Measurements from ENCODE around the gene HTATSF1. TPM values are rescaled to one million over a fixed set of nuclear protein-coding genes. Genes with fewer than 3 reads are reported as not detected.

Gene HTATSF1
- total and polyA plus RNA-seq, 2 donors (not counting 1 experiment from before 2014, with no cell fraction given) = 1.0 to 18.7 TPM

DNA sequence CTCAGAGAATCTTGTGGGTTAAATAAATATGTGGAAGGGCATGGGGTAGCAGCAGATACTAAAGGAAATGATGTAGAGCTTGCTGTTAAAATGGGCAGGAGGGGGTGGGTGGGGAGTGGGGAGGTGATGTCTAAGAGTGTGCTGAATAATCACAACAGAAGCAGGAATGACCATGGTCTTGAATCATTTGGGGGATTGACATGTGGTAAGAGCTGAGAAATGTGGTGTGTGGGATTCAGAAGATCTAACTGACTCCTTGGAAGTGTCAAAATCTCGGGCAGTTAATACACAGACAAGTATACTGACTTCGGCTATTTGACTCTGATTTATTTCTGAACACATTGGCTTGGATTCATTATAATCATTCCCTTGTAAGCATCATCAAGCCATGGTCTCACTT is 41.4 kb downstream of the HTATSF1 start:
- Histone ChIP-seq H3K4me2 (replicated peaks; ENCODE audit: low read depth, low read length, poor library complexity, severe bottlenecking) (no peak overlapping the region), H2AFZ (ENCODE audit: insufficient read depth, low read depth, low read length, poor library complexity, severe bottlenecking) (no peak overlapping the region), H3K9ac (ENCODE audit: low read length) (no peak overlapping the region), H3K36me3 (replicated peaks in 1 of 2; ENCODE audit: control extremely low read depth in 1 of 2, control insufficient read depth in 1 of 2, extremely low read depth in 1 of 2, insufficient read depth in 2 of 2, low read length in 1 of 2) (no peaks in the 10 kb centered on the region), H3K79me2 (ENCODE audit: control insufficient read depth, insufficient read depth, low read length) (no peaks in the 10 kb centered on the region), H4K20me1 (ENCODE audit: control insufficient read depth, insufficient read depth, low read length, poor library complexity, severe bottlenecking) (no peaks in the 10 kb centered on the region), H3K27ac (ENCODE audit: low read length in 2 of 2) (no peak overlapping the region), H3K4me1 (ENCODE audit: control insufficient read depth in 2 of 2, insufficient read depth in 2 of 2, low read length in 2 of 2) (no peaks in the 10 kb centered on the region), H3K27me3 (replicated peaks in 1 of 4; ENCODE audit: control extremely low read depth in 1 of 4, control insufficient read depth in 3 of 4, insufficient read depth in 4 of 4, low read length in 3 of 4) (no peaks in the 10 kb centered on the region), H3K4me3 (ENCODE audit: control extremely low read depth in 1 of 5, extremely low read depth in 1 of 5, insufficient read depth in 1 of 5, low read depth in 2 of 5, low read length in 4 of 5) (no peak overlapping the region), H3K9me3 (ENCODE audit: control extremely low read depth in 1 of 3, control insufficient read depth in 2 of 3, insufficient read depth in 1 of 3, low read length in 2 of 3) (no peaks in the 10 kb centered on the region)
- no peaks in the 10 kb centered on the region for H3K9me3 Mint-ChIP-seq (ENCODE audit: insufficient read depth)
- no peak for DNase-seq
- no peak overlapping the region for H3K27ac Mint-ChIP-seq
- no peaks in the 10 kb centered on the region for H3K4me1 Mint-ChIP-seq
- H3K4me3 Mint-ChIP-seq = no peak overlapping the region
- TF ChIP-seq EZH2 (IDR thresholded peaks at IDR 0.05; ENCODE audit: borderline replicate concordance, insufficient read depth, low read depth, low read length, poor library complexity, severe bottlenecking) = no peak
- TF ChIP-seq, protein P1, sequence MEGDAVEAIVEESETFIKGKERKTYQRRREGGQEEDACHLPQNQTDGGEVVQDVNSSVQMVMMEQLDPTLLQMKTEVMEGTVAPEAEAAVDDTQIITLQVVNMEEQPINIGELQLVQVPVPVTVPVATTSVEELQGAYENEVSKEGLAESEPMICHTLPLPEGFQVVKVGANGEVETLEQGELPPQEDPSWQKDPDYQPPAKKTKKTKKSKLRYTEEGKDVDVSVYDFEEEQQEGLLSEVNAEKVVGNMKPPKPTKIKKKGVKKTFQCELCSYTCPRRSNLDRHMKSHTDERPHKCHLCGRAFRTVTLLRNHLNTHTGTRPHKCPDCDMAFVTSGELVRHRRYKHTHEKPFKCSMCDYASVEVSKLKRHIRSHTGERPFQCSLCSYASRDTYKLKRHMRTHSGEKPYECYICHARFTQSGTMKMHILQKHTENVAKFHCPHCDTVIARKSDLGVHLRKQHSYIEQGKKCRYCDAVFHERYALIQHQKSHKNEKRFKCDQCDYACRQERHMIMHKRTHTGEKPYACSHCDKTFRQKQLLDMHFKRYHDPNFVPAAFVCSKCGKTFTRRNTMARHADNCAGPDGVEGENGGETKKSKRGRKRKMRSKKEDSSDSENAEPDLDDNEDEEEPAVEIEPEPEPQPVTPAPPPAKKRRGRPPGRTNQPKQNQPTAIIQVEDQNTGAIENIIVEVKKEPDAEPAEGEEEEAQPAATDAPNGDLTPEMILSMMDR (IDR thresholded peaks at IDR 0.05) = no peak
- WGBS (ENCODE audit: insufficient coverage) = 100% methylated on average over 2 of the region's 2 CpGs
- peaks cover 22% of the 10 kb centered on the region for H3K27me3 Mint-ChIP-seq
- CTCF ChIA-PET = no interaction called here
- ATAC-seq (ENCODE audit: low read depth) = no peak
- POLR2A ChIA-PET = no interaction called here
- intact Hi-C loops (cut with micrococcal nuclease) = no loop called here

DNA sequence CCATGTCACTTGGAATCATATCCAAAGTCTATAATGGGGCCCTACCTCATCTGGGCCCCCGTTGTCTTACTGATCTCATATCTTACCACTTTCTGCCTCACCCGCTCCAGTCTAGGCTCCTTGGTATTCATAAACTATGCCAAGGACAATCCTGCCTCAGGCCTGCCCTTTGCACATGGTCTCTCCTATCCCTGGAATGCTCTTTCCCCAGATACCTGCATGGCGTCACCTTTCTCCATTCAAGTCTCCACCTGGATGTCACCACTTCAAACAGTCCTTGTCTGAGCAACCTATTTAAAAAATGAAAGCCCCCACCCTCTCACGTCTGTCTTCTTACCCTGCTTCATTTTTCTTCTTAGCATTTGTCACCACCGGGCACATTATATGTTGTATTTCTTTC is 42.8 kb downstream of the HTATSF1 start:
- H3K9ac ChIP-seq (ENCODE audit: low read length) = no peak overlapping the region
- H3K4me1 ChIP-seq (ENCODE audit: control insufficient read depth in 2 of 2, insufficient read depth in 2 of 2, low read length in 2 of 2) = no peaks in the 10 kb centered on the region
- no peaks in the 10 kb centered on the region for H3K36me3 ChIP-seq (replicated peaks in 1 of 2; ENCODE audit: control extremely low read depth in 1 of 2, control insufficient read depth in 1 of 2, extremely low read depth in 1 of 2, insufficient read depth in 2 of 2, low read length in 1 of 2)
- no peaks in the 10 kb centered on the region for H4K20me1 ChIP-seq (ENCODE audit: control insufficient read depth, insufficient read depth, low read length, poor library complexity, severe bottlenecking)
- no peaks in the 10 kb centered on the region for H3K9me3 ChIP-seq (ENCODE audit: control extremely low read depth in 1 of 3, control insufficient read depth in 2 of 3, insufficient read depth in 1 of 3, low read length in 2 of 3)
- H3K27ac ChIP-seq (ENCODE audit: low read length in 2 of 2) = no peak overlapping the region
- ChIA-PET CTCF (no interaction called here), POLR2A (no interaction called here)
- H3K27me3 ChIP-seq (replicated peaks in 1 of 4; ENCODE audit: control extremely low read depth in 1 of 4, control insufficient read depth in 3 of 4, insufficient read depth in 4 of 4, low read length in 3 of 4) = no peaks in the 10 kb centered on the region
- Mint-ChIP-seq H3K4me3 (no peak overlapping the region), H3K4me1 (no peaks in the 10 kb centered on the region), H3K27ac (no peak overlapping the region), H3K9me3 (ENCODE audit: insufficient read depth) (no peaks in the 10 kb centered on the region), H3K27me3 (peaks cover 15% of the 10 kb centered on the region)
- ATAC-seq (ENCODE audit: low read depth) = no peak
- no peaks in the 10 kb centered on the region for H3K79me2 ChIP-seq (ENCODE audit: control insufficient read depth, insufficient read depth, low read length)
- no peak for DNase-seq
- no peak overlapping the region for H2AFZ ChIP-seq (ENCODE audit: insufficient read depth, low read depth, low read length, poor library complexity, severe bottlenecking)
- 95% methylated on average over 2 of the region's 5 CpGs for WGBS (ENCODE audit: insufficient coverage)
- no peak overlapping the region for H3K4me3 ChIP-seq (ENCODE audit: control extremely low read depth in 1 of 5, extremely low read depth in 1 of 5, insufficient read depth in 1 of 5, low read depth in 2 of 5, low read length in 4 of 5)
- TF ChIP-seq, protein P1 (IDR thresholded peaks at IDR 0.05) = no peak
- no peak for TF ChIP-seq EZH2 (IDR thresholded peaks at IDR 0.05; ENCODE audit: borderline replicate concordance, insufficient read depth, low read depth, low read length, poor library complexity, severe bottlenecking)
- H3K4me2 ChIP-seq (replicated peaks; ENCODE audit: low read depth, low read length, poor library complexity, severe bottlenecking) = no peak overlapping the region
- intact Hi-C loops (cut with micrococcal nuclease) = no loop called here
